NOMO-1 treated with DMSO at 0.1 percent for 48 hours (cell line): ENCODE measurements around the gene LHPP.

Experiments
- DNase-seq: peaks from one replicate; lab custom pipeline; 2025; ENCODE audit not compliant: unreplicated experiment; lab: John Stamatoyannopoulos, UW

Gene LHPP

DNA sequence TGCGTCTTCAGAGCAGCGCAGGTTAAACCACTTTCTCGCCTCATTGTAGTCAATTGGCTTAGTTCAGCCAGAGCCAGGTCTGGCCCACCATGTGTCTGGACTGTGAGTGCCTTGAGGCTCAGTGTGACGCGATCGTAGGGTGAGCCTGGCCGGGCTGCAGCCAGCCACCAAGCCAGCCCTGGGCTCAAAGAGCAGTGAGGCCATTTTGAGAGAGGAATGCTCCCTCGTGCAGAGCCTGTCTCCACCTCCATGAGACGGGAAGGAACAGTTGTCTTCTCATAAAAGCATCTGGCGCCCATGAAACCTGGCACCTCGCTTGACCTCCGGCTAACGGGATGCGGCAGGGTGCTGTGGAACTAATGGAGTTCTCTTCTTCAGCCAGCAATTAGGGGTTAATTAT is 34.5 kb downstream of the LHPP start:
- DNase-seq, result no peak

DNA sequence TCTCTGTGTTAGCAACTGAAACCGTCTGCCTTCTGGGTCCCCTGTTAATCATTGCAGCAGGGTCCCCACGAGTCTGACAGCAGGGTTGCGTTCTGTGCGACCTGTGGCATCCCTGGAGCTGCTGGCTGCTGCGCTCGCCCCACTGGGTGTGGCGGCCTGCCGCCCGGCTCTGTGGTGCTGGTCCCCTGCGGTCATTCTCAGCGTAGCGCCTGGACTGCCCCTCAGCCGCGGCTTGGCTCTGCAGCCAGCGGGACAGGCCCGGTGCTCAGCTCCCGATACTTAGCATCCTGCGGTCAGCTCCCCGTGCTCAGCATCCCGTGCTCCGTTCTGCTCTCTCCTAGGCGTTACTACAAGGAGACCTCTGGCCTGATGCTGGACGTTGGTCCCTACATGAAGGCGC is 35.0 kb downstream of the LHPP start:
- DNase-seq, result no peak

DNA sequence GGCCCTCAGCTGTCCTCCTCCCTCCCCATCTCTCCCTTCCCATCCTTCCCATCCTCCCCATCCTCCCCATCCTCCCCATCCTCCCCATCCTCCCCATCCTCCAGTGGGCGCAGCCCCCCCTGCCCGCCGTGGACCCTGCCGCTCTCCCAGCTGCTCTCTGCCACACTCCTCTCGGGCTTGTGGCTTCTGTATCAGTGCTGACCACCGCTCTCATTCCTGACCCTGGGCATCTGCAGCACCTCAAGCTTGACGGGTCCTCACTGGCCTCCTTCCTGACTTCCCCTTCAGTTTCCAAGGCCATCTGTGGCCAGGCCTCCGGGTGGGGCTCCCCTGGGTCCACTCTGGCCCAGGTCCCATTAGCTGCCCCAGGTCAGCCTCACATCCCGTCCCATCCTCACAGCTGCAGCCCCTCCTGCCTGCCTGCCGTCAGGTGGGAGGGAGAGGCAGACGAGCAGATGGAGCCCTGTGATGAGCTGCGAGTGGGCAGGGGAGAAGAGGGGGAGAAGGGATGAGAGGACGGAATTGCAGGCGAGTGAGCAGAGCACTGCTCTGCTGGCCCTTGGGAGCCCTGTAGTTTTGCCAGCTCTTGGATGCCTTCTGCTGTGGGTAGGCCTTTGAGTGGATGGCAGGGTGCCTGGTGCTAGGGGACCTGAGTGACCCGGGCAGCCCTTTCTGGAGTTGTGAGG is 35.7 kb downstream of the LHPP start:
- no peak for DNase-seq

DNA sequence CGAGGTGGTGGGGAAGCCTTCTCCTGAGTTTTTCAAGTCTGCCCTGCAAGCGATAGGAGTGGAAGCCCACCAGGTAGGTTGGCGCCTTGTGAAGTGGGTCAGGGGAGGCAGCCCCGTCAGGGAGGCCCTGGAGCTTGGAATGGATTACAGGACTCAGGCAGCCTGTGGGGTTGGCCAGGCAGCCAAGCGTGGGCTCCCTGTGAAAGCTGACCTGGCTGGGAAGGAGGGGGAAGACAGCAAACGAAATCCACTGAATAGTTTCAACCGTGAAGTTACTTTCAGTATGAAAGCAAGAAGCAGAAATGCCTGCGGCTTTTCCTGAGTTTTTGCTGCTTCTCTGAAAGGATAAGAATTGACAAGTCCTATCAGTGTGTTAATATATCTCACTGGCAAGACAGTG is 36.4 kb downstream of the LHPP start:
- DNase-seq, result no peak

DNA sequence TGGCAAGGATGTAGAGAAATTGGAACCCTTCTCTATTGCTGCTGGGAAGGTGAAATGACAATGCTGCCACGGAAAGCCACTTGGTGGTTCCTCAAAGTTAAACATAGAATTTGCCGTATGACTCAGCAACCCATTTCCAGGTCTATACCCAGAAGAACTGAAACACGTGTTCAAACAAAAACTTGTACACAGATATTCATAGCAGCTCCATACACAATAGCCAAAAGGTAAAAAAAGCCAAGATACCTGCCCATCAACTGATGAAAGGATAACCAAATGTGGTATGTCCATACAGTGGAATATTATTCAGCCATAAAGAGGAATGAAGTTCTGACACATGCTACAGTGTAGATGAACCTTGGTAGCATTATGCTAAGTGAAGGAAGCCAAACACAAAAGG is 39.1 kb downstream of the LHPP start:
- no peak for DNase-seq

DNA sequence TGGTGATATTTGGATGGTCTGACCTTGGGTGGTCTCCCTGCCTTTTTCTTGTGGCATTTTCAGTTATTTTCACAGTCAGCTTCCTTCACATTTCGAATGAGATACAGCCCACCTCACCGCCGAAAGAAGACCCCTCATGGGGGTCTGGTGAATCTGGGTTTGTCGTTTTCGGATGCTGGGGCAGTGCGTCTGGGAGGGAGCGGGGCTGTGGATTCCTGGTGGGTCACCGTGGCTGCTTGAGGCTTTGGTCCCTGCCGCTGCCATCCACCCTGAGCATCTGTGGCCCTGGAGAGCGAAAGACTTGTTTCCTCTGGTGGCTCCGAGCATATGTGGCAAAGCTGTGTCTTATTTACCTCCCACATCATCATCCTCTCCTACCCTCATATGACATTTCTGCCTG is 43.1 kb downstream of the LHPP start:
- DNase-seq, result no peak

DNA sequence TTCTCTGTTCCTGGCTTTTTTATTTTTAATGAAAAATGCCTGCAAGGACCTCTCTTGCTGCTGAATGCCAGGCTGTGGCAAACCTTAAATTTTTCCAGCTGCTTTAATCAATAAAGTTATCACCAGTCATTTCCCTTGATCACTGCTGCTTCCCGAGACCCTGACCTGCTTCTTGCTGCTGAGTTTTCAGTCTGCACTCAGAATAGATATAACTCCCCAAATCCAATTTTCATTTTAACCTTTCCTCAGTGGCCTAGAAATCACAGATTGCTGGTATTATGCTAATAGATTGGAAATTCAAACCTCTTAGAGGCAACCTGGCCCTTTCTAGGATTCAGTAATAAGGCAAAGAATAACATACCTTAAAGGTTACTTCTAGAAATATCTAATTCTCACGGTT is 43.7 kb downstream of the LHPP start:
- DNase-seq, result no peak

DNA sequence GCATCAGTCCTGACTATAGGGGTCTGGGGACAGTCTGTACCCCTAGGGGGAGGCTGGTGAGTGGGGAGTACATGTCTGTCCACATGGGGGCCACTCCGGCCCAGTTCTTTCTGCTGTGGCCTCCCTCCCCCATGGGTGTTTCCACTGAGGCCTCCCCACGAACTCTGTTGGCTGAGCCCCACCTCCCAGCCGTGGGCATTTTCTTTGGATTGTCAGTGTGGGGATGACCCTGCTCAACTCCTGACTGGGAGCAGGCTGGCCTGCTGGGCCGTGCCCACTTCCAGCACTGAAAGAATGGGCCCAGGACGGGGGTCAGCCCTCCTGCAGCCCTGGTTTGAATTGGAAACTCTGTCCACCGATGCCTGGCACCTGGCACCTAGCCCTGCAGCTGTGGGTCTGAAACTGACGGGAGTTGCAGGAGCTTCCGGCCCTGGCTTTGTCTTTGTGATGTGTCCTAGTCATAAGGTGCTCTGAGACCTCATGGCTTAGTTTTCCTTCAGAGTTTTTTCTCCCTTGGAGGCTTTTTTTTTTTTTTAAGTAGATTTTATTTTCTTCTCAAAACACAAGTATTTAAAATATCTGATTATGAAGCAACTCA is 46.5 kb downstream of the LHPP start:
- no peak for DNase-seq

DNA sequence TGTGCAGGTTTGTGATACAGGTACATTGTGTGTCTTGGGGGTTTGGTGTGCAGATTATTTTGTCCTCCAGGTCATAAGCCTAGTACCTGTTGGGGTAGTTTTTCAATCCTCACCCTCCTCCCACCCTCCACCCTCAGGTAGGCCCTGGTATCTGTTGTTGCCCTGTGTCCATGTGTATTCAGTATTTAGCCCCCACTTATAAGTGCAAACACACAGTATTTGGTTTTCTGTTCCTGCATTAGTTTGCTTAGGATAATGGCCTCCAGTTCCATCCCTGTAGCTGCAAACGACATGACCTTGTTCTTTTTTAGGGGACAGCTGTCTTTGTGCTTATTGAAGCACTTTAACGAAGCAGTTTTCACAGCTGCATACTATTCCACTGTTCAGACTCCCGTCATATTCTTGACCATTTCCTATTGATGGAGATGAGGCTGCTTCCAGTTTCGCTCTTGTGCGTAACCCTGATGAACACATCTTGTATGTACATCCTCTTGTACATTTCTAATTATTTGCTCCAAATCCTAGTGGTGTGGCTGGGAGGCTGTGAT is 47.4 kb downstream of the LHPP start:
- no peak for DNase-seq

DNA sequence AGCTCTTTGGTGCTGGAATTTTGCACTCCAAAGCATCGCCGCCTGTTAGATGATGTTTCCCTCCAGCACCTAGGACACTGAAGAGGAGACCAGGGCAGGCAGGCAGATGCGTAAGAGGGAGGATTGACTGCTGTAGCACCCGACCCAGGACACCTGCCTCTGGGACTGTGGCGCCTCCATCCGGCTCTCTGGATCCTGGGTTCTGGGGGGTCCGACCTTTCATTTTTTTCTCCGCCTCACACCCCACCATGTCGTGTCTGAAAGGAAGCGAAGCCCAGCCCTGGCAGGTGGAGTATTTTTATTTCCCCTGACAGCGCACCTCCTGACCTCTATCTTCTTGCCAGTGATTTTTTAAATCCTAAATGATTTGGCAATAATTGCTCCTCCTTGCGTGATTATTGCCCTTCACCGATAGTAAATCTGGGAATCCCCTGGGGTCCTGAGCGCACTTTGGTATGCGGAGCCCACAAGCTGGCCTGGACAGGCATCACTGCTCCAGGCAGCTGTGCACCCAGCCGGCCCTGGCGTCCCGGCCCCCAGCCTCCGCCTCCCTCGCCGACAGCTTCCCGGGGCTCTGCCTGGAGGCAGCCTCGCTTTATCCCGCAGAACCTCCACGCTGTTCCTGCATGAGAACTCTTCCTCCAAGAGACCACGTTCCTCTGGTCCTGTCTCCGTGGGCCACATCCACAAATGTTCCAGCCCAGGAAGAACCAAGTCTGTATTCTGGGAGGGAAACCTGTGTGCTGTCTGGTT is 48.4 kb downstream of the LHPP start:
- DNase-seq, result no peak

DNA sequence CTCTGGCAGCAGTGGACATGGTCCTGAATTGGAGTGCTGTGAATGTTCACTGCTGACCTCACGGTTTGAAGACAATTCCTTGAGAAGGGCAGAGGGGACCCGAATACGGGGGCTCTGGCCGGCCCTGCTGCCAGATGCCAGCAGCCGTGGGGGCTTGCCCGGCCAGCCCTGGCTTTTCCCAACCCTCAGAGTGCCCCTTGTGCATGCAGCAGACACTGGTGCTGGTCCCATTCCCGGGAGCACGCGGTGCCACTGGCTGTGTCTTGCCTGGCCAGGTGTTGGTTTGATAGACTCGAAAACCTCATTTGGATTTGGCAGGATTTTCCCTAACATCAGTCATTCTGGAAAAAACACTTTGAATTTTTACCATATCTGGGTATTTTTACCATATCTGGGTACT is 49.1 kb downstream of the LHPP start:
- no peak for DNase-seq

DNA sequence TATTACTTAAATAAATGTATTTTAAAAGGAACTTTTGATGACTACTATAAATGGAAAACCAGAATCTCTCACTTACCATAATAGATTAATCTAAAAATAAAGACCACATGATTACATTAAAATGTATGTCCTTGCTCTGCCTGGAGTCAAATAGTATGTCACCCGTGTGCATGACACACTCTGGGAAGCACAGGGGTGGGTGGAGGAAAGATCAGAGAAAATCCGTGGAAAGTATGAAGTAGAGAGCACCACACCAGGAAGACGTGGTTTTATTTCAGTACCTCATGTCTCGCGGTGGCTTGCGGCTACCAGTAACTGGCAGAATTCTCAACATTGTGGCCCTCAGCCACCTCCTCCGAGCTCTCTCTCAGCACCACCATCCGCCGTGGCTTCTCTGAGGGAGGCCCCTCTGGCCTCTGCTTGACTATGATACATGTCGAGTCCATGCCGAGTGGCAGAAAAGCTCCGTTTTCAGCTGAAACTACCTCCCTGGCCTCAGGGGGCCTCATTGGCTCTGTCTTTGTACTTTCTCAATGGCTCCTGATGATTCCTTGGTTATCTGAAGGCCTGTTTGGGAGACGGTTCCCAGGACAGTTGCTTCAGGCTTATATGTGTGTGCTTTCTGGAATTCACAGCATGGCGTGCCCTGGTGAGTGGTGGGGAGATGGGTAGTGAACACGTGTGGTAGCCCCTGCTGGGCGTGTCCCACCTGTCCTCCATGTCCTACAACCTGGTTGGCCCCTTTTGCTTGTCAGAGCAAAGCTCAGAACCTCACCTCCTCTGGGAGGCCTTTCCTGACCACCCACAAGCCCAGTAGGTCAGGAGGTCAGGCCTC is 49.8 kb downstream of the LHPP start:
- DNase-seq, result no peak

DNA sequence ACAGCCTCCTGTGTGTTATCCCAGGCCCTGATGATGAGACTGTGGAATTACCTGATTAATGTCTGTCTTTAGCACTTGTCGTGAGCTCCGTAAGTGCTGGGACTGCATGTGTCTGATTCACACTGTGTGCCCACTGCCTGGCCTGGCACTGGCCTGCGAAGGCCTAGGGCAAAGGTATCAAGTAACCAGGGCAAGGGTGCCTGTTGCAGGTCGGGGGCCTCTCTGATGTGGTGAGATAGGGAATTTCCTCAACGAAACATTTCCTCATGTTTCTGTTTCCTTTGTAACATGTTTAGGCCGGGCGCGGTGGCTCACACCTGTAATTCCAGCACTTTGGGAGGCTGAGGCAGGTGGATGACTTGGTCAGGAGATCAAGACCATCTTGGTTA is 50.4 kb downstream of the LHPP start:
- no peak for DNase-seq

DNA sequence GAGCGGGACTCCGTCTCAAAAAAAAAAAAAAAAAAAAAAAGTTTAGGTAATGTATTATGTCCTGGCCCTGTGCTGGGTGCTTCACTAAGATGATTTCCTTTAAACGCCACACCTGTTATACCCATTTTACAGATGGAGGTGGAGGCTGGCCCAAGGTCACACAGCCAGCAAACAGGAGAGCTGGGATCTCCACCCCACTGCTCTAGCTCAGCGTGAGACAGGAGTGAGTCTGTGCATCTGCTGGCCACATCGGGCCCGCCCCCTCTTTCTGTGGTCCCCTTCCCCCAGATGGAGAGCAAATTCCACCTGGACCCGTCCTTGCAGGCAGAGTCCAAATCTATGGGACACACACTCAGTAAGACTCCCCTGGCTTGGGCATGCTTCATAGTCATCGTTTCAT is 51.0 kb downstream of the LHPP start:
- no peak for DNase-seq

DNA sequence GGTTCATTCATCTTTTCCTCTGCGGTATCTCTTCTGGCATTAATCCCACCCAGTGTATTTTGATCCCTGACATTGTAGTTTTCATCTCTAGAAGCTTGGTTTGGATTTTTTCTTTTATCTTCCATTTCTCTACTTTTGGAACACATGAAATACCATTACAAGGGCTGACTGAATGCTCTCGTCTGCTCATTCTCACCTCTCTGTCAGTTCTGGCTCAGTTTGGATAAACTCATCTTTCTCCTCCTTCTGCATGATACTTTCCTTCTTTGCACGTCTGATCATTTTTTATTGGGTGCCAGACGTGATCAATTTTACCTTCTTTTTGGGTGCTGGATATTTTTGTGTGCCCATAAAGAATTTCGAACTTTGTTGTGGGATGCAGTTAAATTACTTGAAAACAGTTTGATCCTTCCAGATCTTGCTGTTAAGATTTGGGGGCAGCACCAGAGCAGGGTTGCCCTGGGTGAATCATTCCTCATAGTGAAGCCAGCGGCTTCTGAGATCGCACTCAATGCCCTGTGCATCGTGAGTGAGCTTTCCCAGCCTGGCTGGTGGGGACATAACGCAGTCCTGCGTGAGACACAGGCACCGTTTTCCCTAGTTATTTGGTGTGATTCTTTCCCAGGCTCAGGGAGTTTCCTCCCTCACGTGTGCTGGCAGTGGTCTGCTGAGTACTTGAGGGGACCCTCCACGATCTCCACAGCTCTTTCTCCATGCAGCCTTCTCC is 53.8 kb downstream of the LHPP start:
- DNase-seq, result no peak

DNA sequence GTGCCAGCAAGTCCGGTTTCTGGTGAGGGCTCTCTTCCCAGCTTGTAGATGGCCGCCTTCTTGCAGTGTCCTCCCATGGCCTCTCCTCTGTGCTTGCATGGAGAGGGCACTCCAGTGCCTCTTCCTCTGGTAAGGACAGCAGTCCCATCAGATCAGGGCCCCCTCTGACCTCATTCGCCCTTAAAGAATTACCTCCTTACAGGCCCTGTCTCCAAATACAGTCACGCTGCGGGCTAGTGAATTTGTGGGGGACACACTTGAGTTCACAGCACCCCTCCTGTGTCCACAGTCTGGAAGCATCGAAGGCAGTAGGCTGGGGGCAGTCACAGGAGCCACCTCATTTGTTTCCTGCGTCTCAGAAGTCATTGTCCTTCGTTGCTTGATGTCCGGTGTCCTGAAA is 54.6 kb downstream of the LHPP start:
- DNase-seq, result no peak

DNA sequence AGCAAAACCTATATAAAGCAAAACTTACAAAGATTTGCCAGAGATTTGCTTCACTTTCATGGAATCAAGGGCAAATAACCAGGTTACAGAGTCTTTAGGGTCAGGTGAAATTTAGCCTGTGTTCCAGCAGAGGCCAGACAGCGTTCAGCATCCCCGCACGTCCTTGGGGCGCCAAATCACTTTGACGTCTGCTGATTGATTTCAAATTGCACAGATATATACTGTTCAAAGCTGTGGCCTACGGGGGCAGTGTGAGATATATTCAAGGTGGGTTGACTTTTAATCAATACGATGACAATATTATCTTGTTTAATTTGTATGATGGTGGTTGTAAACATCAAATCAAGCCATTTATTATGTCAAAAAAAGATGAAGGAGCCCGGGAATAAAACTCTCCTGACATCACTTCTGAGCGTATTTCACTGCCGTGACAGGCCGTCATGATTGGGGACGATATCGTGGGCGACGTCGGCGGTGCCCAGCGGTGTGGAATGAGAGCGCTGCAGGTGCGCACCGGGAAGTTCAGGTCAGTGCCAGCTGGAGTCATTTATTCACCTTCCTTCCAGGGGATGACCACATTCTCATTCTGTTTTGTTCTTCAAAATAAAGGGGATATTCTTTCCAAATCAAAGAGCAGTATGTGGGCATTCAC is 55.2 kb downstream of the LHPP start:
- no peak for DNase-seq

DNA sequence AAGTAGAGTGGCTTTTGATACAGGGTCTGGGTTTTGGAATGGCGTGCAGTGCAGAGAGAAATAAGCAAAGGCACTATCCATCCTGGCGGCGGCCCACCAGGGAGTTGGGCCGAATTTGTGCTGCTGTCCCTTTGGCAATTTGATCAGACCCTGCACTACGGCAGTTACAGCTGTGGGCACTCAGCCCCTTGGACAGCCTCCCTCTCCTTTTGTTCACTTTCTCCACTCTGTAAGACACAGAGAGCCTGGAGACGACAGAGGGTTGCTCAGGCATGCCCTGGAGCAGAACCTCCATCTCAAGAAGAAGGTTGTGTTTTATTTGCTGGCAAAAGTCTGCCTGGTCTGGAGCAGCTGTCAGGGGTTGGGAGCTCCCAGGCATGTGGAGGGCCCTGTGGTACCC is 55.8 kb downstream of the LHPP start:
- no peak for DNase-seq

DNA sequence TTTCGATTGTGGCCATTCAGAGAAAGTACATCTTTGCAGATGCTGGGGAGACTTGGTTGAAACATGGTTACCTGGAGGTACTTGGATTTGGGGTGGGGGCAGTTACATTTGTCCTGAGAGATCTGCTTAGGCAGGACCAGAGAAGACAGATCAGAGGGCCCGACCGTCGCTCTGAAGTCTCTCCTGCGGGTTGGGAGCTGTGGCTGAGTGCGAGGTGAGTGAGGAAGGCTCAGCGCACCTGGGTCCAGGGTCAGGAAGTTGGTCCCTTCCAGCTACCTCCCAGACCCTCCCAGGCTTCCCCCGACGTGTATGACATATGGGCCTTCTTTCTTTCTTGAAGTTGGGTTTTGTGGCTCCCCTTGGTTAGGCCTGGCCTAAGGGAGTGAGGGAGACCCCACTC is 56.3 kb downstream of the LHPP start:
- no peak for DNase-seq

DNA sequence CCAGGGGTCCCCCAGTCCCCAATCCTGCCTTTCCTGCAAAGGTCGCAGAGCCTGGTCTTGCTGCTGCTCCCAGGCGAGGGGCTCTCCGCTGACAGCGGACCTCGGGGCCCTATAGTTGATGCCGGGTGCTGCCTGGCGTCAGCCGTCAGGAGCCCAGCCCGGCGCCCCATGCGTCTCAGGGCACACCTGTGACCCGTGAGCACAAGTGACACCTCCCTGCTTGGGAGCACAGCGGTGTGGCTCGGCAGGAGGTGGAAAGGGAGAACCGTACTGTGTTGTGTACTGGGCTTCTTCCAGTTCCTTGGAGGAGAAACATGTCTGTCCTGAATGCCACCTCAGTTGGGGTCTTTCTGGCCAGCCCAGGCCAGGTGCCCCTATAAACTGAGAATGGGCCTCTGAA is 56.7 kb downstream of the LHPP start:
- no peak for DNase-seq
